ENCODE results near the gene TCN2.

The TCN2 gene

DNA sequence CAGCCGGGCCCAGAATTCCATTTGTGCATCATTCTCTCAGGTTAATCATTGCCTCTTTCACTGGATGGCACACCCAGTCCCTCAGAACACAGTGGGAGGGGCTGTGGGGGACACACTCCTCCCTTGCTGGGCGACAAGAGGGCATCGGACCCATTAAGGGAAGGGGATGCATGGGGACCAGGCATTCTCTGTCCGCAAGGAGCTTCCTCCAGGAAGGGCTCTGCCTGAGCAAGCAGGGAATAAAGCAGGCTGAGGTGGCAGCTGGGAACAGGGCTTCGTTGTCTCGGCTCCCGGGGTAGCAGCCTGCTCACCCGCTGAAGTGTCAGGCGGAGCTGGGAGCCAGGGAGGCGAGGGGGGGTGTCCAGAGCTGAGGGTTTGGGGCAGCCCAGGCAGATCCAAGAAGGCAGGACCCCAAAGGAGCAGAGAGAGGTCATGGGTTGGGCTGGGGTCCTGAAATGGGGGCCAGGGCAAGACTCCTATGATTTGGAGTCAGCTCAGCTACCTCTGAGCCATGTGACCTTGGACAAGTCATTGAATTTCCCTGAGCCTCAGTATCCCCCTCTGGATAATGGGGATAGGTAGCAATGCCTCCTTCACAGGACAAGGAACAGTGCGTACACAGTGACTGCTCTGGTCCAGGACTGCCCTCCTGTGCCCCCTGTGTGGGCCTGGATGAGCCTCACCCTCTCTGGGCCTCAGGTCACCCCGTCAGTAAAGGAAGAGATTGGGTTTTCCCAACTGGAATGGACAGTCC lies 34.0 kb upstream of the TCN2 start:
- TF ChIP-seq, protein P1, sequence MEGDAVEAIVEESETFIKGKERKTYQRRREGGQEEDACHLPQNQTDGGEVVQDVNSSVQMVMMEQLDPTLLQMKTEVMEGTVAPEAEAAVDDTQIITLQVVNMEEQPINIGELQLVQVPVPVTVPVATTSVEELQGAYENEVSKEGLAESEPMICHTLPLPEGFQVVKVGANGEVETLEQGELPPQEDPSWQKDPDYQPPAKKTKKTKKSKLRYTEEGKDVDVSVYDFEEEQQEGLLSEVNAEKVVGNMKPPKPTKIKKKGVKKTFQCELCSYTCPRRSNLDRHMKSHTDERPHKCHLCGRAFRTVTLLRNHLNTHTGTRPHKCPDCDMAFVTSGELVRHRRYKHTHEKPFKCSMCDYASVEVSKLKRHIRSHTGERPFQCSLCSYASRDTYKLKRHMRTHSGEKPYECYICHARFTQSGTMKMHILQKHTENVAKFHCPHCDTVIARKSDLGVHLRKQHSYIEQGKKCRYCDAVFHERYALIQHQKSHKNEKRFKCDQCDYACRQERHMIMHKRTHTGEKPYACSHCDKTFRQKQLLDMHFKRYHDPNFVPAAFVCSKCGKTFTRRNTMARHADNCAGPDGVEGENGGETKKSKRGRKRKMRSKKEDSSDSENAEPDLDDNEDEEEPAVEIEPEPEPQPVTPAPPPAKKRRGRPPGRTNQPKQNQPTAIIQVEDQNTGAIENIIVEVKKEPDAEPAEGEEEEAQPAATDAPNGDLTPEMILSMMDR (IDR thresholded peaks at IDR 0.05; ENCODE audit: insufficient read depth, low read depth, low read length, missing control alignments): no peak
- DNase-seq (ENCODE audit: low read depth): no peak
- H3K4me3 ChIP-seq (ENCODE audit: low read length): no peak overlapping the region

- H3K4me3 ChIP-seq (ENCODE audit: low read length): no peak overlapping the region
- TF ChIP-seq, protein P1 (IDR thresholded peaks at IDR 0.05; ENCODE audit: insufficient read depth, low read depth, low read length, missing control alignments): no peak
- no peak for DNase-seq (ENCODE audit: low read depth)
Measured at GRCh38 chr22:30573594-30574094, 33.3 kb upstream of the TCN2 start.

DNA sequence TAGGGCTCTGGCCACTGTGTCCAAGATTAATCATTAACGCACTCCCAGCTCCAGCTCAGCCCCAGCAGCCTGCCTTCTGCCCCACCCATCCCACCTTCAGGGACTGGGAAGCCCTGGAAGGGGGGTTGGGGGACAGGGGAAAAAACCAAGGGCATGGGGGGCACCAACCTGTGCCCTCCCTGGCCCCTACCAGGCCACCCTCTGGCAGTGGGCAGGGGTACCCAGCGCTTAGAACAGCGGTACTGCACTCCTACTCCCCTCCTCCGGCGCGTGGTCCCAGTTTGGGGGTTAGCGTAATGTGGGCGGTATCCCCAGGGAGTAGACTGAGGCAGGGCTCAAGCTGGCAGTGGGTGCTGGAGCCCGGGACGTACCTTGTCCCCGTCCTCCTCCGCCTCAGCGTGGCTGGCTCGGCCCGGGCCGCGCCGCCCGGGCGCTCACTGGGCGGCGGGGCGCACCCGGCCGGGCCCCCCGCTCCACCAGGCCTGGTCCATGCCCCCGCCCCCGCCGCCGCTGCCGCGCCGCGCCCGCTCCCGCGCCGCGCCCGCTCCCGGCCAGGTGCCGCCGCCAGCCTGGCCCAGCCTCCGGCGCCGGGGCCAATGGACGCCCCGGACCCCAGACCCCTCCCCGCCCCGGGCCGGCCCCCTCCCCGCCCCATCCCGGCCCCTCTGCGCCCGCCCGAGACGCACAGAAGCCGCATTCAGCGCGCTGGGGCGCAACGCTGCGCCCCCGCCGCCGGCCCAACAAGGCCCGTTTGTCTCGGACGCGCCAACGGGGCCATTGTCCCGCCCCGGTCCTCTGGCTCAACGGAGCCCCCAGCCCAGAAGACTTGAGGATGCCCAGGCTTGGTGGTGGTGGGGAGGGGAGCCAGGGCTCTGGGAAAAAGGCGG lies 32.6 kb upstream of the TCN2 start, which contains the start of gene GAL3ST1:
Gene GAL3ST1 (minus strand): TSS at position 571 of the 887 bp plus-strand sequence. CDS start 17,273 bp downstream, outside the sequence.
- H3K4me3 ChIP-seq (ENCODE audit: low read length): no peak within 1 kb of the TSS
- no peak for DNase-seq (ENCODE audit: low read depth)
- TF ChIP-seq, protein P1 (IDR thresholded peaks at IDR 0.05; ENCODE audit: insufficient read depth, low read depth, low read length, missing control alignments): no peak

DNA sequence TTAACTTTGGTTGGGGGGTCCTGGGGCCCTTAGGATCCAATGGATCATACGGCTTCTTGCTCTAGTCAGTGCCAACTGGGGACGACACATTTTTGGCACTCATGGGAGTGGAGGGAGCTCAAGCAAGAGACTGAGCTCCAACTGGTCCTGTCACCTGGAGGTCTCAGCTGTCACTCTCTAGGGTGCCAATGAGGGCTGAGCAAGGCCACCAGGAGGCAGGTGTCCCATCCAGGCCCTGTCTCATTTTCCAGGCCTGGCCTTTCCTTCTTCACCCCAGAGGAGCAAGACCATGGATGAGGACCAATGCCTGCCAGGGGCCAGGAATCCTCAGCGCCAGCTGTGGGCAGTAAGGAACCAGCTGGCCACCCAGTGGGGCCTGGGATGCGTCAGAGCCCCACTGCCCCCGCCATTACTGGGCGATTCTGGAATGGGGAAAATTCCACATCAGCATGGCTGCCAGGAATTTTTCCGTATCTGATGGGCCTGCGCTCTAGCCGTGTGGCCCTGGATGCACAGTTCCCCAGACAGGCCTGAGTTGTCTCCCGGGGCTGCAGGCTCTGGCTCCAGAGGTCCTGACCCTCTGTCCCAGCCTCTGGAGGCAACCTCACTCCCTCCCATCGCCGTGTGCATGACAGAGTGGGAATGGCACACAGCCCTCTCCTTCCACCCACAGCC lies 31.8 kb upstream of the TCN2 start:
- DNase-seq (ENCODE audit: low read depth): no peak
- TF ChIP-seq, protein P1 (IDR thresholded peaks at IDR 0.05; ENCODE audit: insufficient read depth, low read depth, low read length, missing control alignments): peak; percentile 28
- no peak overlapping the region for H3K4me3 ChIP-seq (ENCODE audit: low read length)

- TF ChIP-seq, protein P1 (IDR thresholded peaks at IDR 0.05; ENCODE audit: insufficient read depth, low read depth, low read length, missing control alignments): no peak
- DNase-seq (ENCODE audit: low read depth): no peak
- no peak overlapping the region for H3K4me3 ChIP-seq (ENCODE audit: low read length)
Measured at GRCh38 chr22:30575859-30576258, 31.1 kb upstream of the TCN2 start.

- DNase-seq (ENCODE audit: low read depth): no peak
- TF ChIP-seq, protein P1 (IDR thresholded peaks at IDR 0.05; ENCODE audit: insufficient read depth, low read depth, low read length, missing control alignments): no peak
- no peak overlapping the region for H3K4me3 ChIP-seq (ENCODE audit: low read length)
Measured at GRCh38 chr22:30578481-30578880, 28.5 kb upstream of the TCN2 start.

Measured in epithelial cell of esophagus (primary cell).